Measurements from ENCODE around the gene ENTPD7.

ENTPD7 gene

DNA sequence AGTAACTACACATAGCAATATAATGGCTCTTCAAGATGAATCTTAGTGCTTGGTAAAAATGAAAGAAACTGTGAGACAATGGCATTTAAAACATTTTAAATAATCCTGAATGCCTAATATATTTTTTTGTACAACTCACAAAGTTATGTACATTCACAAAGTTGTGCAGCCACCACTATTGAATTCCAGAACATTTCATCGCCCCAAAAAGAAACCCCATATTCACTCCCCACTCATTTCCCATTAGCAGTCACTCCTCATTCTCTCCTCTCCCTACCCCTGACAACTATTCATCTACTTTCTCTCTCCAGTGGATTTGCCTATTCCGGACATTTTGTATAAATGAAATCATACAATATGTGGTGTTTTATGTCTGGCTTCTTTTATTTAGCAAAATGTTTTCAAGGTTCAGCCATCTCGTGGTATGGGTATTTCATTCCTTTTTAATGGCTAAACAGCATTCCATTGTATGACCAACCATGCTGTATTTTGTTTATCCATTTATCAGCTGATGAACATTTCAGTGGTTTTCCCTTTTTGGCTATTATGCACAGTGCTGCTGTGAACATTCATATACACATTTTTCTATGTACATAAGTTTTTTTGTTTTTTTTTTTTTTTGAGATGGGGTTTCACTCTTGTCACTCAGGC lies 34.7 kb downstream of the ENTPD7 start:
- H3K4me2 ChIP-seq (ENCODE audit: low read length) = no peak overlapping the region
- no peaks in the 10 kb centered on the region for H3K36me3 ChIP-seq (ENCODE audit: control insufficient read depth, insufficient read depth, low read length)
- H3K9me3 ChIP-seq (ENCODE audit: control insufficient read depth, low read length) = no peaks in the 10 kb centered on the region
- TF ChIP-seq, protein P1, sequence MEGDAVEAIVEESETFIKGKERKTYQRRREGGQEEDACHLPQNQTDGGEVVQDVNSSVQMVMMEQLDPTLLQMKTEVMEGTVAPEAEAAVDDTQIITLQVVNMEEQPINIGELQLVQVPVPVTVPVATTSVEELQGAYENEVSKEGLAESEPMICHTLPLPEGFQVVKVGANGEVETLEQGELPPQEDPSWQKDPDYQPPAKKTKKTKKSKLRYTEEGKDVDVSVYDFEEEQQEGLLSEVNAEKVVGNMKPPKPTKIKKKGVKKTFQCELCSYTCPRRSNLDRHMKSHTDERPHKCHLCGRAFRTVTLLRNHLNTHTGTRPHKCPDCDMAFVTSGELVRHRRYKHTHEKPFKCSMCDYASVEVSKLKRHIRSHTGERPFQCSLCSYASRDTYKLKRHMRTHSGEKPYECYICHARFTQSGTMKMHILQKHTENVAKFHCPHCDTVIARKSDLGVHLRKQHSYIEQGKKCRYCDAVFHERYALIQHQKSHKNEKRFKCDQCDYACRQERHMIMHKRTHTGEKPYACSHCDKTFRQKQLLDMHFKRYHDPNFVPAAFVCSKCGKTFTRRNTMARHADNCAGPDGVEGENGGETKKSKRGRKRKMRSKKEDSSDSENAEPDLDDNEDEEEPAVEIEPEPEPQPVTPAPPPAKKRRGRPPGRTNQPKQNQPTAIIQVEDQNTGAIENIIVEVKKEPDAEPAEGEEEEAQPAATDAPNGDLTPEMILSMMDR (IDR thresholded peaks at IDR 0.05) = no peak
- no peaks in the 10 kb centered on the region for H3K4me1 ChIP-seq
- H3K9ac ChIP-seq = no peak overlapping the region
- no peak overlapping the region for H2AFZ ChIP-seq
- no peaks in the 10 kb centered on the region for H3K27me3 ChIP-seq (ENCODE audit: control insufficient read depth, insufficient read depth, low read length)
- no peak overlapping the region for H3K4me3 ChIP-seq (ENCODE audit: low read depth, low read length)
- H3K79me2 ChIP-seq = no peaks in the 10 kb centered on the region
- H3K27ac ChIP-seq = no peak overlapping the region

DNA sequence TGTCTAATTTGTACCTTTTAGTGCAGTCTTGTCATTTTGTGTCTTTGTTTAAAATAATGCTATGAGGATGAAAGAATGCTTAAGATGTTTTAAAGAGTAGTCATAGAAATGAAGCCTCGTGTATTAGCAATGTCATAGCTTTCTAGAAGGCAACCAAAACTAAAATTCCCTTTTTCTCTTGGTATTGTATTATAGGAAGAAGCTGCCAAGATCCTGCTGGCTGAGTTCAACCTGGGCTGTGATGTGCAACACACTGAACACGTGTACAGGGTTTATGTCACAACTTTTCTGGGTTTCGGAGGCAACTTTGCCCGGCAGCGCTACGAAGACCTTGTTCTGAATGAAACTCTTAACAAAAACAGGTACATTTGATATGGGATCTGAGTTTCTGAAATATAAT lies 36.5 kb downstream of the ENTPD7 start:
- TF ChIP-seq, protein P1 (IDR thresholded peaks at IDR 0.05) = no peak
- Histone ChIP-seq H3K4me2 (ENCODE audit: low read length) (no peak overlapping the region), H3K4me1 (no peaks in the 10 kb centered on the region), H3K9me3 (ENCODE audit: control insufficient read depth, low read length) (no peaks in the 10 kb centered on the region), H2AFZ (no peak overlapping the region), H3K79me2 (no peaks in the 10 kb centered on the region), H3K4me3 (ENCODE audit: low read depth, low read length) (no peak overlapping the region), H3K36me3 (ENCODE audit: control insufficient read depth, insufficient read depth, low read length) (no peaks in the 10 kb centered on the region), H3K27me3 (ENCODE audit: control insufficient read depth, insufficient read depth, low read length) (no peaks in the 10 kb centered on the region), H3K27ac (no peak overlapping the region), H3K9ac (no peak overlapping the region)

DNA sequence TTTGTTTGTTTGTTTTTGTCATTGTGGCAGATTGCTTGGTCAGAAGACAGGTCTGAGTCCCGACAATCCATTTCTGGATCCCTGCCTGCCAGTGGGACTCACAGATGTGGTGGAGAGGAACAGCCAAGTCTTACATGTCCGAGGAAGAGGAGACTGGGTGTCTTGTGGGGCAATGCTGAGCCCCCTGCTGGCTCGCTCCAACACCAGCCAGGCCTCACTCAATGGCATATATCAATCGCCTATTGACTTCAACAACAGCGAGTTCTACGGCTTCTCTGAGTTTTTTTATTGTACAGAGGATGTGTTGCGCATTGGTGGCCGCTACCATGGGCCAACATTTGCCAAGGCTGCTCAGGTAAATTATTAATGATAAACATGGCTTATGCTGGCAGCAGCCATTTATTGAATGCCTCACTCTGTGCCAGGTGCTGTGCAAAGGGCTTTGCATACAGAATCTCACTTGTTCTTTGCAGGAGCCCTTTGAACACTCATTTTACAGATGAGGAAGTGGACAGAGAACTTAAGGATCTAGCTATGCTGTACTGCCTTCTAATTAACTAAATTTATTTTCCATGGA lies 39.3 kb downstream of the ENTPD7 start:
- H3K4me3 ChIP-seq (ENCODE audit: low read depth, low read length) = no peak overlapping the region
- no peak overlapping the region for H3K4me2 ChIP-seq (ENCODE audit: low read length)
- H3K27ac ChIP-seq = no peak overlapping the region
- H3K4me1 ChIP-seq = no peaks in the 10 kb centered on the region
- no peaks in the 10 kb centered on the region for H3K36me3 ChIP-seq (ENCODE audit: control insufficient read depth, insufficient read depth, low read length)
- no peaks in the 10 kb centered on the region for H3K27me3 ChIP-seq (ENCODE audit: control insufficient read depth, insufficient read depth, low read length)
- H3K9ac ChIP-seq = no peak overlapping the region
- H3K9me3 ChIP-seq (ENCODE audit: control insufficient read depth, low read length) = no peaks in the 10 kb centered on the region
- no peaks in the 10 kb centered on the region for H3K79me2 ChIP-seq
- H2AFZ ChIP-seq = no peak overlapping the region
- TF ChIP-seq, protein P1 (IDR thresholded peaks at IDR 0.05) = no peak

DNA sequence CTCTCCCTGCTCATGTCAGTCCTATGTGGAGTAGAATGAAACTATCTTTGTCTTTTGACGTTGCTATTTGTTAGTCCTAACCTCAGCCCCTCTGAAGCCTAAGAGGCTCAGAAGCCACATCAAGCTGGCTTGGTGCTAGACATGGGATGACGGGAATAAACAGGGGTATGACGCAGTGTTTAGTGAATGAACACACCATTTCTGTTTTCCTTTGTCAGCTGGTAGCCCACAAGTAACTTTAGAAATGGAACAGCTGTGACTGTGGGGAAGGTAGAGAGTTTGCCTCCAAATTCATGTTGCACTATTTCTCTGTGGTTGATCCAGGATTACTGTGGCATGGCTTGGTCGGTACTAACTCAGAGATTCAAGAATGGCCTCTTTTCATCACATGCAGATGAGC lies 41.3 kb downstream of the ENTPD7 start:
- Histone ChIP-seq H3K4me1 (no peaks in the 10 kb centered on the region), H3K4me3 (ENCODE audit: low read depth, low read length) (no peak overlapping the region), H3K9me3 (ENCODE audit: control insufficient read depth, low read length) (no peaks in the 10 kb centered on the region), H3K27ac (no peak overlapping the region), H2AFZ (no peak overlapping the region), H3K36me3 (ENCODE audit: control insufficient read depth, insufficient read depth, low read length) (no peaks in the 10 kb centered on the region), H3K4me2 (ENCODE audit: low read length) (no peak overlapping the region), H3K79me2 (no peaks in the 10 kb centered on the region), H3K9ac (no peak overlapping the region), H3K27me3 (ENCODE audit: control insufficient read depth, insufficient read depth, low read length) (no peaks in the 10 kb centered on the region)
- TF ChIP-seq, protein P1 (IDR thresholded peaks at IDR 0.05) = no peak
